Endothelial cell of umbilical vein (primary cell): ENCODE results near the gene MFAP4.

Experiments
- CTCF ChIP-seq, 2 donors: IDR thresholded peaks; 1 replicate in 1 of 2; 2 replicates in 1 of 2; pipeline ENCODE4 v1.5.1; 2011; ENCODE audit warnings: low read length in 2 of 2, mild to moderate bottlenecking in 2 of 2, moderate library complexity in 2 of 2, control low read depth in 1 of 2, inconsistent platforms in 1 of 2, low read depth in 1 of 2; ENCODE audit not compliant: insufficient read depth in 1 of 2; ENCODE audit errors: extremely low read depth in 1 of 2
- EZH2 ChIP-seq: IDR thresholded peaks from 2 replicates; pipeline ENCODE4 v1.6.1; 2012; ENCODE audit warnings: borderline replicate concordance, low read depth, mild to moderate bottlenecking, moderate library complexity, low read length, inconsistent platforms; ENCODE audit not compliant: severe bottlenecking
- GATA2 ChIP-seq: IDR thresholded peaks from 2 replicates; pipeline ENCODE4 v1.7.0; 2011; ENCODE audit warnings: low read depth, mild to moderate bottlenecking, moderate library complexity, mixed read lengths, low read length; ENCODE audit not compliant: insufficient read length, insufficient read depth
- JUN ChIP-seq: IDR thresholded peaks from 2 replicates; pipeline ENCODE4 v1.6.1; 2011; ENCODE audit warnings: borderline replicate concordance, low read depth; ENCODE audit not compliant: insufficient read length, insufficient read depth
- MYC ChIP-seq: IDR thresholded peaks from one replicate; pipeline ENCODE4 v1.6.1; 2011; ENCODE audit warnings: mild to moderate bottlenecking, low read depth, low read length
- POLR2A ChIP-seq: IDR thresholded peaks from 2 replicates; pipeline ENCODE4 v1.6.1; 2012; ENCODE audit warnings: low read depth, mild to moderate bottlenecking, control low read depth, low read length
- POLR2AphosphoS5 ChIP-seq: IDR thresholded peaks from 2 replicates; pipeline ENCODE4 v1.6.1; 2012; ENCODE audit warnings: low read depth, mild to moderate bottlenecking, control low read depth, low read length, moderate library complexity; ENCODE audit not compliant: insufficient read depth

GRCh38 chr17:19426631-19427030, 39.6 kb upstream of the MFAP4 start:
- TF ChIP-seq CTCF (IDR thresholded peaks at IDR 0.05; ENCODE audit: extremely low read depth in 1 of 2, insufficient read depth in 1 of 2, low read depth in 1 of 2, low read length in 2 of 2) (no peak), EZH2 (no peak), POLR2A (no peak), GATA2 (no peak), POLR2AphosphoS5 (no peak), JUN (no peak), MYC (no peak)
